IPS-20b (cell line): ENCODE results near the gene TSHZ1.

ENCODE experiments used
- H3K27ac ChIP-seq: one replicate; pipeline ENCODE4 v1.5.1; 2013; ENCODE audit warnings: low read length
- H3K27me3 ChIP-seq: 2 replicates; pipeline ENCODE4 v1.6.1; 2013; ENCODE audit warnings: mild to moderate bottlenecking, low read length, inconsistent platforms; ENCODE audit not compliant: insufficient read depth
- H3K36me3 ChIP-seq: 2 replicates; pipeline ENCODE4 v1.6.1; 2013; ENCODE audit warnings: low read depth, mild to moderate bottlenecking, inconsistent platforms, low read length, moderate library complexity; ENCODE audit not compliant: insufficient read depth
- H3K4me1 ChIP-seq: 2 replicates; pipeline ENCODE4 v1.6.1; 2013; ENCODE audit warnings: mild to moderate bottlenecking, control low read depth, inconsistent platforms, low read length, moderate library complexity; ENCODE audit not compliant: insufficient read depth
- H3K4me3 ChIP-seq: 2 replicates; pipeline ENCODE4 v1.5.1; 2013; ENCODE audit warnings: mild to moderate bottlenecking, low read length, inconsistent platforms
- H3K9ac ChIP-seq: 2 replicates; pipeline ENCODE4 v1.6.1; 2013; ENCODE audit warnings: low read depth, mild to moderate bottlenecking, inconsistent platforms, low read length, moderate library complexity
- H3K9me3 ChIP-seq: 2 replicates; pipeline ENCODE4 v1.6.1; 2013; ENCODE audit warnings: mild to moderate bottlenecking, low read depth, low read length, inconsistent platforms; ENCODE audit not compliant: insufficient read depth

Gene TSHZ1

GRCh38 chr18:75277610-75277928 is 67.0 kb downstream of the TSHZ1 start:
- Histone ChIP-seq H3K4me1 (peaks cover 2% of the 10 kb centered on the region; the same call in 1 of the 2 replicates), H3K9me3 (no peaks in the 10 kb centered on the region), H3K27me3 (no peaks in the 10 kb centered on the region), H3K36me3 (no peaks in the 10 kb centered on the region), H3K9ac (no peak overlapping the region), H3K4me3 (no peak overlapping the region), H3K27ac (no peak overlapping the region)

GRCh38 chr18:75279381-75279780 is 68.8 kb downstream of the TSHZ1 start:
- Histone ChIP-seq H3K27ac (no peak overlapping the region), H3K9me3 (no peaks in the 10 kb centered on the region), H3K4me3 (no peak overlapping the region), H3K27me3 (no peaks in the 10 kb centered on the region), H3K36me3 (no peaks in the 10 kb centered on the region), H3K4me1 (peaks cover 2% of the 10 kb centered on the region; the same call in 1 of the 2 replicates), H3K9ac (no peak overlapping the region)

- Histone ChIP-seq H3K27ac (no peak overlapping the region), H3K27me3 (no peaks in the 10 kb centered on the region), H3K36me3 (no peaks in the 10 kb centered on the region), H3K4me3 (no peak overlapping the region), H3K9me3 (no peaks in the 10 kb centered on the region), H3K4me1 (peaks cover 2% of the 10 kb centered on the region; the same call in 1 of the 2 replicates), H3K9ac (no peak overlapping the region)
Observed at GRCh38 chr18:75280427-75281280, 70.1 kb downstream of the TSHZ1 start.

GRCh38 chr18:75282746-75283145 is 72.1 kb downstream of the TSHZ1 start:
- Histone ChIP-seq H3K4me1 (no peaks in the 10 kb centered on the region), H3K36me3 (no peaks in the 10 kb centered on the region), H3K4me3 (no peak overlapping the region), H3K27ac (no peak overlapping the region), H3K9me3 (no peaks in the 10 kb centered on the region), H3K9ac (no peak overlapping the region), H3K27me3 (no peaks in the 10 kb centered on the region)

GRCh38 chr18:75283731-75284130 is 73.1 kb downstream of the TSHZ1 start:
- H3K4me3 ChIP-seq: no peak overlapping the region
- no peaks in the 10 kb centered on the region for H3K36me3 ChIP-seq
- no peaks in the 10 kb centered on the region for H3K4me1 ChIP-seq
- H3K27ac ChIP-seq: no peak overlapping the region
- H3K9ac ChIP-seq: no peak overlapping the region
- H3K27me3 ChIP-seq: no peaks in the 10 kb centered on the region
- no peaks in the 10 kb centered on the region for H3K9me3 ChIP-seq

GRCh38 chr18:75284566-75284965 is 74.0 kb downstream of the TSHZ1 start:
- H3K27ac ChIP-seq: no peak overlapping the region
- H3K36me3 ChIP-seq: no peaks in the 10 kb centered on the region
- H3K4me3 ChIP-seq: no peak overlapping the region
- no peaks in the 10 kb centered on the region for H3K9me3 ChIP-seq
- H3K4me1 ChIP-seq: no peaks in the 10 kb centered on the region
- no peak overlapping the region for H3K9ac ChIP-seq
- no peaks in the 10 kb centered on the region for H3K27me3 ChIP-seq

- H3K27ac ChIP-seq: no peak overlapping the region
- no peaks in the 10 kb centered on the region for H3K36me3 ChIP-seq
- H3K27me3 ChIP-seq: no peaks in the 10 kb centered on the region
- H3K4me1 ChIP-seq: no peaks in the 10 kb centered on the region; the same call in 1 of the 2 replicates
- H3K4me3 ChIP-seq: no peak overlapping the region
- no peaks in the 10 kb centered on the region for H3K9me3 ChIP-seq
- no peak overlapping the region for H3K9ac ChIP-seq
Observed at GRCh38 chr18:75285876-75286275, 75.3 kb downstream of the TSHZ1 start.

GRCh38 chr18:75287006-75287405 is 76.4 kb downstream of the TSHZ1 start:
- no peaks in the 10 kb centered on the region for H3K36me3 ChIP-seq
- H3K27me3 ChIP-seq: no peaks in the 10 kb centered on the region
- H3K9ac ChIP-seq: no peak overlapping the region
- H3K27ac ChIP-seq: no peak overlapping the region
- H3K4me1 ChIP-seq: no peaks in the 10 kb centered on the region; the same call in 1 of the 2 replicates
- no peak overlapping the region for H3K4me3 ChIP-seq
- H3K9me3 ChIP-seq: no peaks in the 10 kb centered on the region

- H3K4me3 ChIP-seq: no peak overlapping the region
- no peak overlapping the region for H3K9ac ChIP-seq
- H3K4me1 ChIP-seq: no peaks in the 10 kb centered on the region; the same call in 1 of the 2 replicates
- no peaks in the 10 kb centered on the region for H3K9me3 ChIP-seq
- H3K36me3 ChIP-seq: no peaks in the 10 kb centered on the region
- no peaks in the 10 kb centered on the region for H3K27me3 ChIP-seq
- no peak overlapping the region for H3K27ac ChIP-seq
Observed at GRCh38 chr18:75287700-75288099, 77.1 kb downstream of the TSHZ1 start.

GRCh38 chr18:75289761-75290160 is 79.2 kb downstream of the TSHZ1 start:
- Histone ChIP-seq H3K4me3 (no peak overlapping the region), H3K4me1 (no peaks in the 10 kb centered on the region; the same call in 1 of the 2 replicates), H3K9ac (no peak overlapping the region)

GRCh38 chr18:75290737-75291358 is 80.3 kb downstream of the TSHZ1 start:
- H3K36me3 ChIP-seq: no peaks in the 10 kb centered on the region
- H3K27me3 ChIP-seq: no peaks in the 10 kb centered on the region
- H3K9ac ChIP-seq: no peak overlapping the region
- H3K4me1 ChIP-seq: no peaks in the 10 kb centered on the region; the same call in 1 of the 2 replicates
- no peaks in the 10 kb centered on the region for H3K9me3 ChIP-seq
- H3K27ac ChIP-seq: no peak overlapping the region
- no peak overlapping the region for H3K4me3 ChIP-seq

More at GRCh38 chr18:75289761-75290160, 79.2 kb downstream of the TSHZ1 start:
- Histone ChIP-seq H3K36me3 (no peaks in the 10 kb centered on the region), H3K27ac (no peak overlapping the region), H3K9me3 (no peaks in the 10 kb centered on the region), H3K27me3 (no peaks in the 10 kb centered on the region)

- H3K27ac ChIP-seq: no peak overlapping the region
- no peaks in the 10 kb centered on the region for H3K36me3 ChIP-seq
- no peaks in the 10 kb centered on the region; the same call in 1 of the 2 replicates for H3K4me1 ChIP-seq
- no peak overlapping the region for H3K9ac ChIP-seq
- H3K9me3 ChIP-seq: no peaks in the 10 kb centered on the region
- H3K4me3 ChIP-seq: no peak overlapping the region
- H3K27me3 ChIP-seq: no peaks in the 10 kb centered on the region
Observed at GRCh38 chr18:75291460-75291859, 80.9 kb downstream of the TSHZ1 start.
